Liver (tissue), 9 donors: ENCODE data around the gene ZNF865. TPM values are rescaled to one million over a fixed set of nuclear protein-coding genes. Genes with fewer than 3 reads are reported as not detected.

Source experiments
- DNase-seq: peaks from one replicate; pipeline ENCODE4 v3.0.0-alpha.2; 2017; ENCODE audit warnings: low spot score
- H3K27ac ChIP-seq, 2 donors: one replicate each; pipeline ENCODE4 v1.7.0; 2013; ENCODE audit warnings: inconsistent platforms in 2 of 2, low read length in 2 of 2, control low read depth in 1 of 2, low read depth in 1 of 2, mild to moderate bottlenecking in 1 of 2
- H3K27me3 ChIP-seq, 4 donors: one replicate each; pipeline versions ENCODE4 v1.6.1 to v1.7.0; 2013; ENCODE audit warnings: low read length in 3 of 4, inconsistent platforms in 1 of 4, mild to moderate bottlenecking in 1 of 4, moderate library complexity in 1 of 4; ENCODE audit not compliant: control insufficient read depth in 4 of 4, insufficient read depth in 4 of 4
- H3K36me3 ChIP-seq, 4 donors: one replicate each; pipeline versions ENCODE4 v1.6.1 to v1.7.0; 2013; ENCODE audit warnings: low read length in 3 of 4, mild to moderate bottlenecking in 3 of 4, low read depth in 1 of 4, moderate library complexity in 1 of 4; ENCODE audit not compliant: control insufficient read depth in 4 of 4, insufficient read depth in 3 of 4
- H3K4me1 ChIP-seq, 4 donors: one replicate each; pipeline versions ENCODE4 v1.6.1 to v1.7.0; 2013; ENCODE audit warnings: low read length in 3 of 4, mild to moderate bottlenecking in 3 of 4, moderate library complexity in 1 of 4; ENCODE audit not compliant: control insufficient read depth in 4 of 4, insufficient read depth in 4 of 4
- H3K4me3 ChIP-seq, 3 donors: one replicate each; pipeline versions ENCODE4 v1.6.1 to v1.7.0; 2013; ENCODE audit warnings: low read length in 3 of 3, control low read depth in 1 of 3, low read depth in 1 of 3, mild to moderate bottlenecking in 1 of 3
- H3K9ac ChIP-seq, 2 donors: one replicate each; pipeline ENCODE4 v1.7.0; 2013; ENCODE audit warnings: low read length in 2 of 2, mild to moderate bottlenecking in 2 of 2, moderate library complexity in 2 of 2, control low read depth in 1 of 2, low read depth in 1 of 2
- H3K9me3 ChIP-seq, 4 donors: one replicate each; pipeline versions ENCODE4 v1.6.1 to v1.7.0; 2013; ENCODE audit warnings: low read length in 3 of 4; ENCODE audit not compliant: control insufficient read depth in 4 of 4
- ATF3 ChIP-seq: IDR thresholded peaks from 2 replicates; pipeline ENCODE4 v1.6.1; 2016; ENCODE audit warnings: antibody characterized with exemption
- EGR1 ChIP-seq, 2 donors: IDR thresholded peaks; 2 replicates each; pipeline ENCODE4 v1.6.1; 2016 to 2018; ENCODE audit warnings: antibody characterized with exemption in 2 of 2, low read depth in 2 of 2
- FOXA1 ChIP-seq: IDR thresholded peaks from 2 replicates; pipeline ENCODE4 v1.6.1; 2016; ENCODE audit warnings: antibody characterized with exemption
- HNF4A ChIP-seq, 2 donors: conservative IDR thresholded peaks; 2 replicates each; pipeline ENCODE4 v1.6.1; 2016; ENCODE audit warnings: antibody characterized with exemption in 2 of 2, mild to moderate bottlenecking in 2 of 2
- HNF4G ChIP-seq: IDR thresholded peaks from 2 replicates; pipeline ENCODE4 v1.6.1; 2016; ENCODE audit warnings: antibody characterized with exemption
- NR2F2 ChIP-seq: IDR thresholded peaks from 2 replicates; pipeline ENCODE4 v1.6.1; 2016; ENCODE audit warnings: antibody characterized with exemption
- RAD21 ChIP-seq, 2 donors: IDR thresholded peaks; 2 replicates each; pipeline ENCODE4 v1.6.1; 2016; ENCODE audit warnings: antibody characterized with exemption in 2 of 2, mild to moderate bottlenecking in 2 of 2
- REST ChIP-seq: IDR thresholded peaks from 2 replicates; pipeline ENCODE4 v1.6.1; 2016; ENCODE audit warnings: antibody characterized with exemption, mild to moderate bottlenecking
- RXRA ChIP-seq, 2 donors: IDR thresholded peaks; 2 replicates each; pipeline ENCODE4 v1.6.1; 2017 to 2018; ENCODE audit warnings: antibody characterized with exemption in 2 of 2, mild to moderate bottlenecking in 1 of 2
- TAF1 ChIP-seq: conservative IDR thresholded peaks from 2 replicates; pipeline ENCODE4 v1.6.1; 2016; ENCODE audit warnings: antibody characterized with exemption, mild to moderate bottlenecking
- YY1 ChIP-seq: IDR thresholded peaks from 2 replicates; pipeline ENCODE4 v1.6.1; 2016; ENCODE audit warnings: antibody characterized with exemption, mild to moderate bottlenecking
- WGBS: extraction: QIAGEN DNeasy Blood & Tissue Kit; methylation state at CpG from one replicate; pipeline ENCODE4 v1.1.7; 2013; 5-methylcytosine and 5-hydroxymethylcytosine counted together
- polyA plus RNA-seq, 2 donors: library from polyadenylated mRNA; stranded (reverse) in 1 of 2; unstranded in 1 of 2; fragments of 200-250 nt in 1 of 2; fragments of >200 nt in 1 of 2; fragmentation: Nextera tagmentation in 1 of 2; extraction: Ambion mirVana in 1 of 2; gene quantifications; one replicate each; pipeline versions ENCODE4 v1.2.1 to v1.2.3, GENCODE V29; 2013 to 2015
- total RNA-seq, 2 donors: library from RNA; depleted of rRNA; stranded (reverse); fragments of >200 nt; gene quantifications; one replicate each; pipeline ENCODE4 v1.2.3, GENCODE V29; 2014
- TF ChIP-seq, protein P1 (sequence below): fragments of 150-350 bp; IDR thresholded peaks from 2 replicates; pipeline ENCODE4 v1.5.1; 2017; ENCODE audit warnings: improper control_type of control experiment, low read depth, low read length; ENCODE audit not compliant: missing input control
- donor health status: healthy.
- donor health status: healthy.
- donor health status: healthy.
- donor health status: healthy.
- donor health status: healthy.

Gene ZNF865
- total and polyA plus RNA-seq, 4 donors, result 0.38 to 3.1 (median 1.6) TPM

GRCh38 chr19:55659822-55660221, 54.4 kb downstream of the ZNF865 start:
- TF ChIP-seq REST, result no peak
- TF ChIP-seq ATF3, result no peak
- no peak for TF ChIP-seq HNF4A (conservative IDR thresholded peaks at IDR 0.05)
- TF ChIP-seq RXRA (IDR thresholded peaks at IDR 0.05), result no peak
- no peak for TF ChIP-seq EGR1 (IDR thresholded peaks at IDR 0.05; ENCODE audit: low read depth in 2 of 2)
- TF ChIP-seq TAF1, result no peak
- no peak for TF ChIP-seq HNF4G
- TF ChIP-seq, protein P1, sequence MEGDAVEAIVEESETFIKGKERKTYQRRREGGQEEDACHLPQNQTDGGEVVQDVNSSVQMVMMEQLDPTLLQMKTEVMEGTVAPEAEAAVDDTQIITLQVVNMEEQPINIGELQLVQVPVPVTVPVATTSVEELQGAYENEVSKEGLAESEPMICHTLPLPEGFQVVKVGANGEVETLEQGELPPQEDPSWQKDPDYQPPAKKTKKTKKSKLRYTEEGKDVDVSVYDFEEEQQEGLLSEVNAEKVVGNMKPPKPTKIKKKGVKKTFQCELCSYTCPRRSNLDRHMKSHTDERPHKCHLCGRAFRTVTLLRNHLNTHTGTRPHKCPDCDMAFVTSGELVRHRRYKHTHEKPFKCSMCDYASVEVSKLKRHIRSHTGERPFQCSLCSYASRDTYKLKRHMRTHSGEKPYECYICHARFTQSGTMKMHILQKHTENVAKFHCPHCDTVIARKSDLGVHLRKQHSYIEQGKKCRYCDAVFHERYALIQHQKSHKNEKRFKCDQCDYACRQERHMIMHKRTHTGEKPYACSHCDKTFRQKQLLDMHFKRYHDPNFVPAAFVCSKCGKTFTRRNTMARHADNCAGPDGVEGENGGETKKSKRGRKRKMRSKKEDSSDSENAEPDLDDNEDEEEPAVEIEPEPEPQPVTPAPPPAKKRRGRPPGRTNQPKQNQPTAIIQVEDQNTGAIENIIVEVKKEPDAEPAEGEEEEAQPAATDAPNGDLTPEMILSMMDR, result no peak
- TF ChIP-seq YY1, result no peak
- Histone ChIP-seq H3K36me3 (peaks cover 25 to 42% (median 26%) of the 10 kb centered on the region in 4 donors), H3K4me1 (peaks cover 8 to 36% (median 35%) of the 10 kb centered on the region in 4 donors), H3K9me3 (no peaks in the 10 kb centered on the region), H3K27me3 (no peaks in the 10 kb centered on the region), H3K4me3 (no peak overlapping the region), H3K9ac (no peak overlapping the region), H3K27ac (no peak overlapping the region)
- WGBS, result 70% methylated on average over 9 of the region's 9 CpGs
- no peak for DNase-seq

GRCh38 chr19:55660404-55660803, 55.0 kb downstream of the ZNF865 start:
- no peaks in the 10 kb centered on the region for H3K27me3 ChIP-seq
- peaks cover 25 to 45% (median 27%) of the 10 kb centered on the region in 4 donors for H3K36me3 ChIP-seq
- 88% methylated on average over 12 of the region's 12 CpGs for WGBS
- H3K4me1 ChIP-seq, result peaks cover 8 to 36% (median 35%) of the 10 kb centered on the region in 4 donors
- no peak overlapping the region for H3K27ac ChIP-seq
- no peak for DNase-seq
- no peak for TF ChIP-seq TAF1
- TF ChIP-seq RAD21 (IDR thresholded peaks at IDR 0.05), result no peak
- TF ChIP-seq NR2F2, result no peak
- no peak for TF ChIP-seq EGR1 (IDR thresholded peaks at IDR 0.05; ENCODE audit: low read depth in 2 of 2)
- no peak for TF ChIP-seq FOXA1
- no peak for TF ChIP-seq REST
- H3K9ac ChIP-seq, result no peak overlapping the region
- H3K4me3 ChIP-seq, result no peak overlapping the region
- no peaks in the 10 kb centered on the region for H3K9me3 ChIP-seq
